ENCODE data around the gene SELENOO.

The SELENOO gene

DNA sequence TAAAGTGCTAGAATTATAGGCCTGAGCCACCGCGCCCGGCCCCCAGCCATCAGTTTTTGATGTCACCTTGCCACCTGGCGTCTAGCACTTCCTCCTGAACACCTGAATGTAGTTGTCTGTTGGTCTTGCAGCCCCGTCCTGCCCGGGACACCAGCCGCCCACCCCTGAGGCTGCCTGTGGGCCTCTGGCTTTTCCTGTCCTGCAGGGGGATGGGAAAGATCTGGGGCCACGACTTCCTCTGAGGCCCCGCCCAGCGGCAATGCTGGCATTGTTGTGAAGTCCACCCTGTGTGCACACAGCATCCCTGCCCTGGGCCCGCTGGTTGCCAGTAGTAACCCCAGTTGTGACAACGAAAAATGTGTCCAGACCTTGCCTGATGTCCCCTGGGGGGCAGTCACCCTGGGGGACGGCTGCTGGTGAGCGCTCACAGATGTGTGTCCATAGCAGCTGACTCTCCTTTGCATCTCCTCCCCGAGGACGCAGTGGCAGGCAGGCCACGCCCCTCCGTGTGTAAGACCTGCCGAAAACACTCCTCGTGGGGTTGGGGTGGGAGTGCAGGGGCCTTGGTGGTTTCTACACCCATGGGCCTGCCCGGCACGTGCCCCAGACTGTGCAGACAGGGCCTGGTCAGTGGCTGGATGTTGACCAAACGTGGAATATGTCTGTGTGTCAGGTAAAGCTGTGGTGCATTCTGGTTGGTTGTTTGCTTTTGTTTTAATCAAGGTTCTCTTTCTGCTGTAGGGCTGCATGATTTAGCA lies 6.8 kb downstream of the SELENOO start:
- peaks cover 15 to 43% of the 10 kb centered on the region in 2 donors for H3K36me3 ChIP-seq (ENCODE audit: control insufficient read depth in 1 of 2, insufficient read depth in 2 of 2, low read length in 2 of 2)
- peaks cover 0 to 20% of the 10 kb centered on the region in 2 donors for H3K4me1 ChIP-seq (ENCODE audit: control insufficient read depth in 1 of 2, insufficient read depth in 2 of 2, low read length in 2 of 2)
- no peak overlapping the region for H3K27ac ChIP-seq (ENCODE audit: low read length)
- no peaks in the 10 kb centered on the region for H3K27me3 ChIP-seq (ENCODE audit: low read depth, low read length)
- H3K4me3 ChIP-seq (ENCODE audit: low read depth in 1 of 2, low read length in 2 of 2) = no peak overlapping the region
- H3K9me3 ChIP-seq (ENCODE audit: control insufficient read depth in 1 of 2, low read length in 2 of 2) = no peaks in the 10 kb centered on the region

GRCh38 chr22:50208430-50208938 lies 7.7 kb downstream of the SELENOO start:
- Histone ChIP-seq H3K27me3 (ENCODE audit: low read depth, low read length) (no peaks in the 10 kb centered on the region), H3K27ac (ENCODE audit: low read length) (no peak overlapping the region), H3K4me1 (ENCODE audit: control insufficient read depth in 1 of 2, insufficient read depth in 2 of 2, low read length in 2 of 2) (peaks cover 0 to 17% of the 10 kb centered on the region in 2 donors), H3K36me3 (ENCODE audit: control insufficient read depth in 1 of 2, insufficient read depth in 2 of 2, low read length in 2 of 2) (peaks cover 24 to 47% of the 10 kb centered on the region in 2 donors), H3K9me3 (ENCODE audit: control insufficient read depth in 1 of 2, low read length in 2 of 2) (no peaks in the 10 kb centered on the region), H3K4me3 (ENCODE audit: low read depth in 1 of 2, low read length in 2 of 2) (no peak overlapping the region)

DNA sequence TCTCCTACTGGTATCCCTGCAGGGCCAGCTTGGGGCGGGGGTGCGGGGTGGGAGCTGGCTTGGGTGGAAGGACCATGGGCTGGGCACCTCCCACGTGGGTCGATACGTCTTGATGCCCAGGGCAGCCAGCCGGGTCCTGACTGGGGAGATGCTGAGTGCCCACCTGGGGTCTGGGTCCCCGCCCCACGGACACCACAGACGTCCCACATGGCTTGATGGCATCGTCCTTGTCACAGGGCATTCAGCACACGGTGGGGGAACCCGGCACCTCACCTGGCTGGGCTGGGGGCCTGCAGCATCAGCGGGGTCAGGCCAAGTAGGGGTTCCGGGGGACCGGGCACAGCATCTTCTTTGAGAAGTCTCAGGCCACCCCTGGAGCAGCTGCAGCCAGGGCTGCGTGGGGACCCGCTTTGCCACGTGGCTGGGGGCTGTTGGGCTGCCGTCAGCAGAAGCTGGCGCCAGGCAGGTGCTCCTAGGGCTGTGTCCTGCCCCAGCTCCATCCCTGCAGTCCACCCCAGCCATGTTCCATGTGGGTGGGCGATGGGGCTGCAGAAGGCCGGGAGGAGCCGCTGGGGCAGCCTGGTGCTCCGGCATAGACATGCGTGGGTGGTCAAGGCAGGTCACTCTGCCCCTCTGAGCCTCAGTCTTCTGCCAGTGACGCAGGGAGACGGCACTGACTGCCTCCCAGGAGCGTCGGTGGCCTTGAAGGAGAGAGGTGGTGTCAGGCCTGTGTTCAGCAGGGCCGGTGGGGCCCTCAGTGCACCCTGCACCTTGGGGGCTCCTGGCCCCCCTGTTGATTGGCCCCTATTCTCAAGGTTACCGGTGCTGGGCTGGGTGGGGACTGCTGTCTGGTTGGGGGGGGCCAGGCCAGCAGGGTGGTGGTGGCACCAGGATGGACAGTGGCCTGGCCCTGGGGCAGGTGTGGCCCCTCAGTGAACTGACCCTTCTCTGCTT lies 8.4 kb downstream of the SELENOO start:
- Histone ChIP-seq H3K27me3 (ENCODE audit: low read depth, low read length) (no peaks in the 10 kb centered on the region), H3K4me3 (ENCODE audit: low read depth in 1 of 2, low read length in 2 of 2) (no peak overlapping the region), H3K4me1 (ENCODE audit: control insufficient read depth in 1 of 2, insufficient read depth in 2 of 2, low read length in 2 of 2) (peaks cover 0 to 17% of the 10 kb centered on the region in 2 donors), H3K27ac (ENCODE audit: low read length) (no peak overlapping the region), H3K36me3 (ENCODE audit: control insufficient read depth in 1 of 2, insufficient read depth in 2 of 2, low read length in 2 of 2) (peaks cover 25 to 46% of the 10 kb centered on the region in 2 donors), H3K9me3 (ENCODE audit: control insufficient read depth in 1 of 2, low read length in 2 of 2) (no peaks in the 10 kb centered on the region)

GRCh38 chr22:50209893-50210292 lies 9.1 kb downstream of the SELENOO start:
- Histone ChIP-seq H3K9me3 (ENCODE audit: control insufficient read depth in 1 of 2, low read length in 2 of 2) (no peaks in the 10 kb centered on the region), H3K27ac (ENCODE audit: low read length) (no peak overlapping the region), H3K27me3 (ENCODE audit: low read depth, low read length) (no peaks in the 10 kb centered on the region), H3K4me1 (ENCODE audit: control insufficient read depth in 1 of 2, insufficient read depth in 2 of 2, low read length in 2 of 2) (peaks cover 0 to 17% of the 10 kb centered on the region in 2 donors), H3K36me3 (ENCODE audit: control insufficient read depth in 1 of 2, insufficient read depth in 2 of 2, low read length in 2 of 2) (peaks cover 27 to 50% of the 10 kb centered on the region in 2 donors), H3K4me3 (ENCODE audit: low read depth in 1 of 2, low read length in 2 of 2) (no peak overlapping the region)

DNA sequence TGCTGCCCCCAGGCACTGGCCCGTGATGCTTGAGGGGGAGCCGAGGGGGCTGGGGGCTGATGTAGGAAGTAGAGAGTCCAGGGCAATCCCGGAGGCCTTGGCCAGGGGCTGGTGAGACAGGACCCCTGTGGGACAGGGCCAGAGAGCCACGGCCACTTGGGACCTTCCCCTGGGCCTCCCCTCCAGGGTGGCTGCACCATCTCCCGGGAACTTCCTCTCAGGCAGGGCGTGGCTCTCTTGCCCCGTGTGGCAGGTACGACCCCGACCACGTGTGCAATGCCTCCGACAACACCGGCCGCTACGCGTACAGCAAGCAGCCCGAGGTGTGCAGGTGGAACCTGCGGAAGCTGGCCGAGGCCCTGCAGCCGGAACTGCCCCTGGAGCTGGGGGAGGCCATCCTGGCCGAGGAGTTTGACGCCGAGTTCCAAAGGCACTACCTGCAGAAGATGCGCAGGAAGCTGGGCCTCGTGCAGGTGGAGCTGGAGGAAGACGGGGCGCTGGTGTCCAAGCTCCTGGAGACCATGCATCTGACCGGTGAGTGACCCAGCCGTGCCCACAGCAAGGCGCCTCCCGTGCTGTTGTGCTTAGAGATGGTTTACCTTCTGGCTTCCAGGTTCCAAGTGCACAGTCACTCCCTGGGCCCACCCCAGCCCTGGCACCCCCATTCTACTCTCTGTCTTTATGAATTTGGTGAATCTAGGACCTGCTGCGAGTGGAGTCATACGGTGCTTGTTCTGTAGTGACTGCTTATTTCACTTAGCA lies 9.7 kb downstream of the SELENOO start:
- Histone ChIP-seq H3K9me3 (ENCODE audit: control insufficient read depth in 1 of 2, low read length in 2 of 2) (no peaks in the 10 kb centered on the region), H3K27ac (ENCODE audit: low read length) (no peak overlapping the region), H3K36me3 (ENCODE audit: control insufficient read depth in 1 of 2, insufficient read depth in 2 of 2, low read length in 2 of 2) (peaks cover 30 to 55% of the 10 kb centered on the region in 2 donors), H3K4me1 (ENCODE audit: control insufficient read depth in 1 of 2, insufficient read depth in 2 of 2, low read length in 2 of 2) (peaks cover 0 to 17% of the 10 kb centered on the region in 2 donors), H3K27me3 (ENCODE audit: low read depth, low read length) (no peaks in the 10 kb centered on the region), H3K4me3 (ENCODE audit: low read depth in 1 of 2, low read length in 2 of 2) (no peak overlapping the region)

- Histone ChIP-seq H3K27ac (ENCODE audit: low read length) (no peak overlapping the region), H3K27me3 (ENCODE audit: low read depth, low read length) (no peaks in the 10 kb centered on the region), H3K36me3 (ENCODE audit: control insufficient read depth in 1 of 2, insufficient read depth in 2 of 2, low read length in 2 of 2) (peaks cover 30 to 61% of the 10 kb centered on the region in 2 donors), H3K4me3 (ENCODE audit: low read depth in 1 of 2, low read length in 2 of 2) (no peak overlapping the region), H3K4me1 (ENCODE audit: control insufficient read depth in 1 of 2, insufficient read depth in 2 of 2, low read length in 2 of 2) (peaks cover 0 to 16% of the 10 kb centered on the region in 2 donors), H3K9me3 (ENCODE audit: control insufficient read depth in 1 of 2, low read length in 2 of 2) (no peaks in the 10 kb centered on the region)
Observed at GRCh38 chr22:50211147-50211546, 10.3 kb downstream of the SELENOO start.

DNA sequence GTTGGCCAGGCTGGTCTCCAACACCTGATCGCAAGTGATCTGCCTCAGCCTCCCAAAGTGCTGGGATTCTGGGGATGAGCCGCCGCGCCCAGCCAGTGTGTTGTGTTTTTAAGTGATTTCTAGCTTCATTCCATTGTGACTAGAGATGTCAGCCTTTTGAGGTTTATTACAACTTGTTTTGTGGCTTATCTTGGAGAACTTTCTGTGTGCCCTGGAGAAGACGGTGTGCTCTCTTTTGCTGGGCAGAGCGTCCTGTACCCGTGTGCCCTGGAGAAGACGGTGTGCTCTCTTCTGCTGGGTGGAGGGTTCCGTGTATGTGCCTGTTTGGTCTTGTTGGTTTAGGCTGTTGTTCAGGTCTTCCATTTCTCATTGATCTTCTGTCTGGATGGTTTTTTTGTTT lies 12.5 kb downstream of the SELENOO start:
- Histone ChIP-seq H3K27ac (ENCODE audit: low read length) (no peak overlapping the region), H3K4me3 (ENCODE audit: low read depth in 1 of 2, low read length in 2 of 2) (no peak overlapping the region), H3K9me3 (ENCODE audit: control insufficient read depth in 1 of 2, low read length in 2 of 2) (no peaks in the 10 kb centered on the region), H3K4me1 (ENCODE audit: control insufficient read depth in 1 of 2, insufficient read depth in 2 of 2, low read length in 2 of 2) (peaks cover 0 to 8% of the 10 kb centered on the region in 2 donors), H3K36me3 (ENCODE audit: control insufficient read depth in 1 of 2, insufficient read depth in 2 of 2, low read length in 2 of 2) (peaks cover 33 to 75% of the 10 kb centered on the region in 2 donors), H3K27me3 (ENCODE audit: low read depth, low read length) (no peaks in the 10 kb centered on the region)

- no peak overlapping the region for H3K4me3 ChIP-seq (ENCODE audit: low read depth in 1 of 2, low read length in 2 of 2)
- H3K4me1 ChIP-seq (ENCODE audit: control insufficient read depth in 1 of 2, insufficient read depth in 2 of 2, low read length in 2 of 2) = peaks cover 0 to 9% of the 10 kb centered on the region in 2 donors
- H3K27me3 ChIP-seq (ENCODE audit: low read depth, low read length) = no peaks in the 10 kb centered on the region
- H3K27ac ChIP-seq (ENCODE audit: low read length) = no peak overlapping the region
- H3K9me3 ChIP-seq (ENCODE audit: control insufficient read depth in 1 of 2, low read length in 2 of 2) = no peaks in the 10 kb centered on the region
- H3K36me3 ChIP-seq (ENCODE audit: control insufficient read depth in 1 of 2, insufficient read depth in 2 of 2, low read length in 2 of 2) = peaks cover 32 to 78% of the 10 kb centered on the region in 2 donors
Observed at GRCh38 chr22:50215297-50216054, 14.7 kb downstream of the SELENOO start.

DNA sequence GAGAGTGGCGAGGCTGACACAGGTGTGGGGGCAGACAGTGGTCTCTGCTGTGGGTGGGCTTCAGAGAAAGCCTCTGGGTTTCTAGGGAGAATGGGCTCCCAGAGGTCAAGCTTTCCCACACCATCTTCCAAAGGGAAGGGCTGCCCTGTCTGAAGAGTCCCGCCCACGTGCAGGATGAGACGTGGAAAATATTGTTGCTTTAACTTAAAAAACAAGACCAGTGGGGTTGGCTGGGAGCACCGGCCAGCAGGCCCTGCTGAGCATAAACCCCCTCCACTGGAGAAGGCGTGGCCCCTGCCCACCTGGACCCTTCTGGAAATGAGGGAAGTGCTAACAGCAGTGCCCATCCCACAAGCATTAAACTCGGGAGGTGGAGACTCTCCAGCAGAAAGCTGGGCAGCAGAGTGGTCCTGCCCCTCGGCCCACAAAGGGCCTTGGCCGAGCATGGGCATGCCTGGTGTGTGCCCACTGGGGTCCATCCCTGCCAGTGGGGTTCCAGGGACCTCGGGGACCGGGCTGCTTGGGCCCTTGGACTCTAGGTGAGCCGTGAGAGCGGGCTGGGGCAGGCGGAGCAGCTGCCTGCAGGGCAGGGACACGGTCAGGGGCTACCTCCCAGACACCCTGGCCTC lies 15.4 kb downstream of the SELENOO start:
- Histone ChIP-seq H3K9me3 (ENCODE audit: control insufficient read depth in 1 of 2, low read length in 2 of 2) (no peaks in the 10 kb centered on the region), H3K4me3 (ENCODE audit: low read depth in 1 of 2, low read length in 2 of 2) (no peak overlapping the region), H3K27ac (ENCODE audit: low read length) (no peak overlapping the region), H3K27me3 (ENCODE audit: low read depth, low read length) (no peaks in the 10 kb centered on the region), H3K36me3 (ENCODE audit: control insufficient read depth in 1 of 2, insufficient read depth in 2 of 2, low read length in 2 of 2) (peaks cover 34 to 78% of the 10 kb centered on the region in 2 donors), H3K4me1 (ENCODE audit: control insufficient read depth in 1 of 2, insufficient read depth in 2 of 2, low read length in 2 of 2) (peaks cover 0 to 9% of the 10 kb centered on the region in 2 donors)
